K562 (cell line): ENCODE measurements around the gene EIF4E2. TPM values are rescaled to one million over a fixed set of nuclear protein-coding genes. Genes with fewer than 3 reads are reported as not detected.

ENCODE experiments used
- ASH1L ChIP-seq: fragments of 450-650 bp; IDR thresholded peaks from 2 replicates; pipeline ENCODE4 v1.6.1; 2018; ENCODE audit warnings: borderline replicate concordance, mild to moderate bottlenecking, low read depth; ENCODE audit not compliant: partially characterized antibody
- FOXJ2 ChIP-seq: fragments of 200-800 bp; sonication (Bioruptor generic); IDR thresholded peaks from 2 replicates; pipeline ENCODE4 v1.6.1; 2016; ENCODE audit warnings: missing genetic modification characterization, missing compliant biosample characterization
- GATAD2A ChIP-seq: fragments of 450-650 bp; IDR thresholded peaks from 2 replicates; pipeline ENCODE4 v1.6.1; 2017
- HIVEP1 ChIP-seq: fragments of 250-450 bp; sonication (Bioruptor Pico); IDR thresholded peaks from 2 replicates; pipeline ENCODE4 v1.4.0; 2020; ENCODE audit warnings: mild to moderate bottlenecking
- IRF1 ChIP-seq: sonication (generic); formaldehyde crosslinking; IDR thresholded peaks from 2 replicates; pipeline ENCODE4 v1.8.0; 2022; ENCODE audit warnings: missing genetic modification reagents, mild to moderate bottlenecking, borderline replicate concordance
- MCM2 ChIP-seq: fragments of 450-650 bp; IDR thresholded peaks from 2 replicates; pipeline ENCODE4 v1.6.1; 2017; ENCODE audit warnings: low read depth, mild to moderate bottlenecking
- MEF2A ChIP-seq: IDR thresholded peaks from 2 replicates; pipeline ENCODE4 v1.6.1; 2011; ENCODE audit warnings: low read depth, mild to moderate bottlenecking, low read length, moderate library complexity; ENCODE audit not compliant: control insufficient read depth
- MEF2D ChIP-seq: conservative IDR thresholded peaks from 2 replicates; pipeline ENCODE4 v1.6.1; 2016; ENCODE audit warnings: low read depth, missing genetic modification characterization, missing compliant biosample characterization
- REST ChIP-seq, 2 experiments: fragments of 450-650 bp; formaldehyde crosslinking in 1 of 2; IDR thresholded peaks; 2 replicates each; pipeline versions ENCODE4 v1.4.0 to v1.6.1; 2014 to 2020; ENCODE audit warnings: mild to moderate bottlenecking in 2 of 2, borderline replicate concordance in 1 of 2, low read depth in 1 of 2
- TOE1 ChIP-seq, 2 experiments: fragments of 450-650 bp in 1 of 2; sonication (generic) in 1 of 2; formaldehyde crosslinking in 1 of 2; IDR thresholded peaks; 2 replicates each; pipeline versions ENCODE4 v1.7.1 to v1.8.0; 2016 to 2022; ENCODE audit warnings: borderline replicate concordance in 2 of 2, mild to moderate bottlenecking in 2 of 2, antibody characterized with exemption in 1 of 2, inconsistent platforms in 1 of 2, low read depth in 1 of 2, missing genetic modification reagents in 1 of 2, moderate library complexity in 1 of 2
- YY1 ChIP-seq, 3 experiments: IDR thresholded peaks; 2 replicates each; pipeline ENCODE4 v1.6.1; 2011; ENCODE audit warnings: low read length in 2 of 3, mild to moderate bottlenecking in 2 of 3, moderate library complexity in 2 of 3, borderline replicate concordance in 1 of 3, control low read depth in 1 of 3, low read depth in 1 of 3; ENCODE audit not compliant: insufficient read depth in 3 of 3, insufficient replicate concordance in 2 of 3, control insufficient read depth in 1 of 3, insufficient read length in 1 of 3; ENCODE audit errors: extremely low read depth in 1 of 3
- ZC3H8 ChIP-seq: fragments of 450-650 bp; IDR thresholded peaks from 2 replicates; pipeline ENCODE4 v1.6.1; 2017
- ZNF124 ChIP-seq: sonication (generic); formaldehyde crosslinking; IDR thresholded peaks from 2 replicates; pipeline ENCODE4 v1.8.1; 2022; ENCODE audit warnings: missing genetic modification reagents
- ZNF384 ChIP-seq: IDR thresholded peaks from 2 replicates; pipeline ENCODE4 v1.6.1; 2012; ENCODE audit warnings: low read depth, low read length, improper control_type of control experiment
- ZNF57 ChIP-seq: fragments of 450-650 bp; formaldehyde crosslinking; IDR thresholded peaks from 2 replicates; pipeline ENCODE4 v1.4.0; 2020; ENCODE audit warnings: mild to moderate bottlenecking, moderate library complexity
- polyA plus RNA-seq, 8 experiments: library from polyadenylated mRNA; depleted of rRNA in 4 of 8; stranded (reverse) in 5 of 8; unstranded in 3 of 8; fragments of >200 nt; fragmentation: Nextera tagmentation in 2 of 8; fragmentation: Illumina TruSeq in 1 of 8; extraction: Ambion mirVana in 2 of 8; extraction: Trizol in 1 of 8; gene quantifications; 2 replicates each; pipeline versions ENCODE4 v1.2.1 to v1.2.3, GENCODE V29; 2011 to 2014; ENCODE audit warnings: inconsistent platforms in 1 of 8, missing spikeins in 1 of 8
- total RNA-seq, 7 experiments: library from RNA; depleted of rRNA in 6 of 7; stranded (reverse); fragments of >200 nt in 6 of 7; fragmentation: Illumina TruSeq in 2 of 7; extraction: Trizol in 2 of 7; gene quantifications; 2 replicates each; pipeline versions ENCODE4 v1.2.1 to v1.2.3, GENCODE V29; 2011 to 2021; ENCODE audit warnings: low replicate concordance in 1 of 7

Gene EIF4E2
- total and polyA plus RNA-seq, 9 of the 15 experiments (the other 6 are each of a cell fraction or from before 2014, with no cell fraction given), result 33.9 to 169 (median 77.5) TPM

GRCh38 chr2:232550354-232551249 lies at the start of gene EIF4E2, which contains the start of gene TIGD1 (continued):
- TF ChIP-seq TOE1 (IDR thresholded peaks at IDR 0.05; ENCODE audit: borderline replicate concordance) (peak; percentile 33; the same call in 1 of the 2 replicates), TOE1 (CRISPR knock-in tag; IDR thresholded peaks at IDR 0.05; ENCODE audit: borderline replicate concordance, low read depth) (no peak), ZNF124 (no peak), FOXJ2 (tag) (no peak), GATAD2A (no peak), ZC3H8 (no peak), MEF2D (tag) (no peak), ASH1L (no peak), REST (IDR thresholded peaks at IDR 0.05; ENCODE audit: borderline replicate concordance) (peak; percentile 87), REST (CRISPR knock-in tag; IDR thresholded peaks at IDR 0.05; ENCODE audit: low read depth) (0 out of 2 replicates have a peak, but pooled peaks have one; percentile 31), MEF2A (peak; percentile 14; the same call in 1 of the 2 replicates), HIVEP1 (CRISPR knock-in tag) (no peak), ZNF384 (peak; percentile 52), YY1 (IDR thresholded peaks at IDR 0.05; ENCODE audit: borderline replicate concordance in 1 of 3, control insufficient read depth in 1 of 3, extremely low read depth in 1 of 3, insufficient read depth in 3 of 3, insufficient read length in 1 of 3, insufficient replicate concordance in 2 of 3, low read depth in 1 of 3, low read length in 2 of 3) (peak in 2 of 3 experiments; percentile 62 to 77), IRF1 (CRISPR knock-in tag) (no peak), ZNF57 (CRISPR knock-in tag) (no peak), MCM2 (no peak)
